BE2C (cell line): ENCODE results near the gene ZNF253.
A peak's percentile ranks its signal among the peaks of the same experiment; 100 is the strongest.
"Not testable (repeated sequence)": the region's sequence is repeated elsewhere in the genome, so short reads cannot be mapped to it uniquely, and the experiment has no call there.

ENCODE experiments used
- DNase-seq: peaks from one replicate; pipeline ENCODE4 v3.0.0-alpha.2; 2020
- H3K27me3 ChIP-seq: fragments of 250-450 bp; sonication (Bioruptor Pico); 2 replicates; pipeline ENCODE4 v1.5.1; 2020; ENCODE audit warnings: mild to moderate bottlenecking
- H3K36me3 ChIP-seq: fragments of 250-450 bp; sonication (Bioruptor Pico); 2 replicates; pipeline ENCODE4 v1.5.1; 2020; ENCODE audit warnings: mild to moderate bottlenecking
- H3K4me1 ChIP-seq: fragments of 250-450 bp; sonication (Bioruptor Pico); 2 replicates; pipeline ENCODE4 v1.5.1; 2020
- H3K4me3 ChIP-seq: 2 replicates; pipeline ENCODE4 v1.5.1; 2011; ENCODE audit warnings: low read depth, low read length
- H3K9me3 ChIP-seq: fragments of 250-450 bp; sonication (Bioruptor Pico); 2 replicates; pipeline ENCODE4 v1.5.1; 2020
- TF ChIP-seq, protein P1 (sequence below): IDR thresholded peaks from 2 replicates; pipeline ENCODE4 v1.5.1; 2012; ENCODE audit warnings: mild to moderate bottlenecking, low read depth, low read length

ZNF253 gene

GRCh38 chr19:19911150-19911549 is 45.5 kb downstream of the ZNF253 start:
- peaks cover 4% of the 10 kb centered on the region; the same call in 1 of the 2 replicates for H3K36me3 ChIP-seq
- H3K27me3 ChIP-seq: no peaks in the 10 kb centered on the region
- TF ChIP-seq, protein P1, sequence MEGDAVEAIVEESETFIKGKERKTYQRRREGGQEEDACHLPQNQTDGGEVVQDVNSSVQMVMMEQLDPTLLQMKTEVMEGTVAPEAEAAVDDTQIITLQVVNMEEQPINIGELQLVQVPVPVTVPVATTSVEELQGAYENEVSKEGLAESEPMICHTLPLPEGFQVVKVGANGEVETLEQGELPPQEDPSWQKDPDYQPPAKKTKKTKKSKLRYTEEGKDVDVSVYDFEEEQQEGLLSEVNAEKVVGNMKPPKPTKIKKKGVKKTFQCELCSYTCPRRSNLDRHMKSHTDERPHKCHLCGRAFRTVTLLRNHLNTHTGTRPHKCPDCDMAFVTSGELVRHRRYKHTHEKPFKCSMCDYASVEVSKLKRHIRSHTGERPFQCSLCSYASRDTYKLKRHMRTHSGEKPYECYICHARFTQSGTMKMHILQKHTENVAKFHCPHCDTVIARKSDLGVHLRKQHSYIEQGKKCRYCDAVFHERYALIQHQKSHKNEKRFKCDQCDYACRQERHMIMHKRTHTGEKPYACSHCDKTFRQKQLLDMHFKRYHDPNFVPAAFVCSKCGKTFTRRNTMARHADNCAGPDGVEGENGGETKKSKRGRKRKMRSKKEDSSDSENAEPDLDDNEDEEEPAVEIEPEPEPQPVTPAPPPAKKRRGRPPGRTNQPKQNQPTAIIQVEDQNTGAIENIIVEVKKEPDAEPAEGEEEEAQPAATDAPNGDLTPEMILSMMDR: no peak
- H3K4me3 ChIP-seq: no peak overlapping the region
- no peak for DNase-seq
- H3K9me3 ChIP-seq: no peaks in the 10 kb centered on the region; the same call in 1 of the 2 replicates
- no peaks in the 10 kb centered on the region for H3K4me1 ChIP-seq

DNA sequence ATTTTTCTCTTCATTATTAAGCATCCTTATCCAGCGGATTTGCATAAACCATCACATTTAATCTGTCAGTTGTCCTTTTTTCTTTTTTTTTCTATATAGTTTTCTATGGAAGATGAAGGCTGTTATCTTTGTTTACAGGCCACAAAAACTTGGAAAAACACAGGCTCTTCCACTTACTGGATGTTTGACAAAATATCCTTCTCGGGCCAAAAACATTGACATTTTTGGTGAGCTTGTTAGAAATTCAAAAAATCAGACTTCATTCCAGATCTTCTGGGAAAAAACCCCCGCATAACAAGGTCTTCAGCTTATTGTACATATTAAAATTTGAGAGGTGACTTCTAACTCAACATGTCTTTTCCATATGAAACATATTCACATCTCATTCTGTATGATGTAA is 48.9 kb downstream of the ZNF253 start:
- Histone ChIP-seq H3K4me3 (no peak overlapping the region), H3K27me3 (no peaks in the 10 kb centered on the region), H3K4me1 (no peaks in the 10 kb centered on the region), H3K9me3 (no peaks in the 10 kb centered on the region), H3K36me3 (peaks cover 11% of the 10 kb centered on the region)
- DNase-seq: no peak
- TF ChIP-seq, protein P1: no peak

DNA sequence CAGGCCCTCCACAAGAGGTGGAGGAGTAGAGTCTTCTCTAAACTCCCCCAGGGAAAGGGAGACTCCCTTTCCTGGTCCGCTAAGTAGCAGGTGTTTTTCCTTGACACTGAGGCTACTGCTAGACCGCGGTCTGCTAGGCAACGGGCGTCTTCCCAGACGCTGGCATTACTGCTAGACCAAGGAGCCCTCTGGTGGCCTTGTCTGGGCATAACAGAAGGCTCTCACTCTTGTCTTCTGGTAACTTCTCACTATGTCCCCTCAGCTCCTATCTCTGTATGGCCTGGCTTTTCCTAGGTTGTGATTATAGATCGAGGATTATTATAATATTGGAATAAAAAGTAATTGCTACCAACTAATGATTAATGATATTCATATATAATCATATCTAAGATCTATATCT is 64.7 kb downstream of the ZNF253 start:
- not testable (repeated sequence) for H3K4me3 ChIP-seq, H3K27me3 ChIP-seq, H3K4me1 ChIP-seq, H3K9me3 ChIP-seq
- TF ChIP-seq, protein P1: peak; percentile 48
- peaks cover 13% of the 10 kb centered on the region; the same call in 1 of the 2 replicates for H3K36me3 ChIP-seq
- peak; percentile 56 for DNase-seq

DNA sequence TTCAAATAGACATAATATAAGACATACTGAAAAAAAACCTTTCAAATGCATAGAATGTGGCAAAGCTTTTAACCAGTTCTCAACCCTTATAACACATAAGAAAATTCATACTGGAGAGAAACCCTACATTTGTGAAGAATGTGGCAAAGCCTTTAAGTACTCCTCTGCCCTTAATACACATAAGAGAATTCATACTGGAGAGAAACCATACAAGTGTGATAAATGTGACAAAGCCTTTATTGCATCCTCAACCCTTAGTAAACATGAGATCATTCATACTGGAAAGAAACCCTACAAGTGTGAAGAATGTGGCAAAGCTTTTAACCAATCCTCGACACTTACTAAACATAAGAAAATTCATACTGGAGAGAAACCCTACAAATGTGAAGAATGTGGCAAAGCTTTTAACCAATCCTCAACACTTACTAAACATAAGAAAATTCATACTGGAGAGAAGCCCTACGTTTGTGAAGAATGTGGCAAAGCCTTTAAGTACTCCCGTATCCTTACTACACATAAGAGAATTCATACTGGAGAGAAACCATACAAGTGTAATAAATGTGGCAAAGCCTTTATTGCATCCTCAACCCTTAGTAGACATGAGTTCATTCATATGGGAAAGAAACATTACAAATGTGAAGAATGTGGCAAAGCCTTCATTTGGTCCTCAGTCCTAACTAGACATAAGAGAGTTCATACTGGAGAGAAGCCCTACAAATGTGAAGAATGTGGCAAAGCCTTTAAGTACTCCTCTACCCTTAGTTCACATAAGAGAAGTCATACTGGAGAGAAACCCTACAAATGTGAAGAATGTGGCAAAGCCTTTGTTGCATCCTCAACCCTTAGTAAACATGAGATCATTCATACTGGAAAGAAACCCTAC is 68.0 kb downstream of the ZNF253 start:
- H3K36me3 ChIP-seq, DNase-seq: not testable (repeated sequence)

DNA sequence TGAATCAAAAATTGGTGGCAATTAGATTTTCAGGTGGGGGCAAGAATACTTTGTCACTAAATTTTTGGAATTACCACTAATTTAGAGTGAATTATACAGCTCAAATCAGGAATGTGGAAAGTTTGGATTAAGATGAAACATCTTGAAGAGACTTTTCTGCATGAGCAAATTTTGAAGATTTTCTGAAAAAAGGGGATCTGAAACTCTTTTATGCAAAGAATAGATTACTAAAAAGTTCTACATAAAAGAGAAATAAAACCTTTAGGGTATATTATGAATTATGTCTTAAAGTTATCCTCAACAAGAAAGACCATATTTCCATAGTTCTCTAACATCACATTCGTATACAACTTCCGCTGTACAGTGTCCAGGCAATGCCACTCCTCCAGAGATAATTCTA is 71.7 kb downstream of the ZNF253 start:
- Histone ChIP-seq H3K36me3 (peaks cover 10% of the 10 kb centered on the region; the same call in 1 of the 2 replicates), H3K4me3 (no peak overlapping the region), H3K27me3 (no peaks in the 10 kb centered on the region), H3K4me1 (no peaks in the 10 kb centered on the region), H3K9me3 (peaks cover 8% of the 10 kb centered on the region)
- TF ChIP-seq, protein P1: no peak
- no peak for DNase-seq

More for the DNA sequence above, 68.0 kb downstream of the ZNF253 start:
- H3K27me3 ChIP-seq, H3K4me3 ChIP-seq, H3K4me1 ChIP-seq, H3K9me3 ChIP-seq: not testable (repeated sequence)

GRCh38 chr19:19938449-19938848 is 72.8 kb downstream of the ZNF253 start:
- Histone ChIP-seq H3K4me3 (no peak overlapping the region), H3K36me3 (peaks cover 6% of the 10 kb centered on the region; the same call in 1 of the 2 replicates), H3K27me3 (no peaks in the 10 kb centered on the region), H3K4me1 (no peaks in the 10 kb centered on the region), H3K9me3 (peaks cover 8% of the 10 kb centered on the region)
- TF ChIP-seq, protein P1: no peak
- DNase-seq: no peak
